A673 (cell line): ENCODE results near the gene COL4A3.

ENCODE experiments used
- CTCF ChIP-seq: fragments of 300-800, 200-600 bp; sonication (generic); conservative IDR thresholded peaks from 2 replicates; pipeline ENCODE4 v1.5.1; 2017; ENCODE audit warnings: low read depth, mild to moderate bottlenecking, antibody characterized with exemption, low read length, moderate library complexity, mixed read lengths
- EZH2 ChIP-seq: fragments of 200-600 bp; sonication (generic); IDR thresholded peaks from 2 replicates; pipeline ENCODE4 v1.6.1; 2017; ENCODE audit warnings: borderline replicate concordance, low read depth, mild to moderate bottlenecking, mixed read lengths, antibody characterized with exemption, low read length; ENCODE audit not compliant: poor library complexity, severe bottlenecking

DNA sequence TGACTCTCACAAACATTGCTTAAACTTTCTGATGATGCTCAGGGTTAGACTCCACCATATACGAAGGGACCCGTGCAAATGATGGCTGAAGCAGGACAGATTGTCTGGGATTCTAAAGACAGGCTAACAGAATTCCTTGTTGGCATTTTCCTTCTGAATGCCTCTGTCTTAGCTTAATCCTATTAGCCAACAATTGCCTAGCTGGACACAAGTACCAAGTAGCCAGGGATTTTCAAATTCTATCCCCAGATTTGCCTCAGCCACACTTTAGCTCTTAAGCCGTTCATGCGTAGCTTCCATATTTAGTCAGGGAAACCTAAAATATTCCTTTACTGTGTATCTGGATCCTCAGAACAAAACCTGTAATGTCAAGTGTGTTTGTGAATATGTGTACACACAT lies 40.0 kb downstream of the COL4A3 start:
- no peak for TF ChIP-seq CTCF
- no peak for TF ChIP-seq EZH2
